Kidney tubule cell (primary cell): ENCODE measurements around the gene PRDM8.
"Not testable (repeated sequence)": the region's sequence is repeated elsewhere in the genome, so short reads cannot be mapped to it uniquely, and the experiment has no call there.

ENCODE experiments used
- DNase-seq: peaks from one replicate; pipeline ENCODE4 v3.0.0-alpha.2; 2018; ENCODE audit warnings: low spot score

Gene PRDM8

GRCh38 chr4:80196922-80197573 is at the start of gene PRDM8:
PRDM8 (plus strand) TSS chr4:80197503; CDS start chr4:80200081, 2,578 bp downstream.
- no peak for DNase-seq

- no peak for DNase-seq
Measured at GRCh38 chr4:80150387-80151180, 46.7 kb upstream of the PRDM8 start.

- DNase-seq, result no peak
Measured at GRCh38 chr4:80151981-80152380, 45.3 kb upstream of the PRDM8 start.

GRCh38 chr4:80153874-80154544 is 43.3 kb upstream of the PRDM8 start:
- DNase-seq, result no peak

- DNase-seq, result no peak
Measured at GRCh38 chr4:80154545-80154933, 42.8 kb upstream of the PRDM8 start.

DNA sequence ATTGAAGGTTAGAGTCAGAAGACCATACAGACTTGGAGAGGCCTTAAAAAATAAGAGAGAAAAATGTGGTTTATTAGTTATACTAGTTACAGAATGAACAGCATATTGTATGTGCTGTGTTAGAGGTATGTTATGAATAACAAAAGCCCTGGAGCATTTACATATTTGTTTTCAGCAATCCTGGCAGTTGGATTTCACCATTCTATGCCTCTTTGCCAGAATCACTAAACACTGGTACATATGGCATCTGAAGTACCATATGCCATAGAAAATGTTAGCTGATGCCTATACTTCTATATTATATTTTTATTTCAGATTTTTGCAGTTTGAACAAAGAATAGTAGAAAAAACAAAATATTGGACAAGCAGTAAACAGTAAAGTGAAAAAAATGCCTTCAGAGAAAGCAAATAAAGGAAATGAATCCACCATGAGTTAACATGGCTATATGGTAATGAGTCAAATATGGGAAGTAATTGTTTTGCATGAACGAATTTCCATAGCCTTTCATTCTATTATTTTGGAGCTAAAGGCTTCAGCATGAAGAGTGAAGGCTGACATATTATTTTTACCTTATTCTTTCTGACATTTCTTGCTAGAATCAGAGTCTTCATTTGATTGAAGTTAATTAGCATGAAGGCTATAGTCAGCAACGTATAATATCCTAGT is 41.9 kb upstream of the PRDM8 start:
- no peak for DNase-seq

DNA sequence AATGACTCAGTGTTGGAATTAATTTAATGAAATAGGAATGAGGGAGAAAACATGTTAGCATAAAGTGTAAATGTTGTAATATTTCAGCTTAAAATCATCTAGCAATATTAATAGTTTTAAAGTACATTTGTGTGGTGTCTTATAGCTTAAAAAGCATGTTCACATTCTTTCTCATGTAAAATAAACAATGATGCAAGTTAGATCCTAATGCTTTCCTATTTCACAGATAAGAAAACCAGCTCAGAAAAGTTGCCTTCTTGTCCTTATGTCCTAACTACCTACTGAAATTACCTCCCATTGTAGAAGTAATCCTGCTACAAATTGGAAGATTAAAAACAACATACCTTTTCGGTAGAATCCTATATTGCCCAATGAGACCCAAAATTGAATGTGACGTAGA is 40.9 kb upstream of the PRDM8 start:
- no peak for DNase-seq

- no peak for DNase-seq
Measured at GRCh38 chr4:80161413-80162058, 35.8 kb upstream of the PRDM8 start.

DNA sequence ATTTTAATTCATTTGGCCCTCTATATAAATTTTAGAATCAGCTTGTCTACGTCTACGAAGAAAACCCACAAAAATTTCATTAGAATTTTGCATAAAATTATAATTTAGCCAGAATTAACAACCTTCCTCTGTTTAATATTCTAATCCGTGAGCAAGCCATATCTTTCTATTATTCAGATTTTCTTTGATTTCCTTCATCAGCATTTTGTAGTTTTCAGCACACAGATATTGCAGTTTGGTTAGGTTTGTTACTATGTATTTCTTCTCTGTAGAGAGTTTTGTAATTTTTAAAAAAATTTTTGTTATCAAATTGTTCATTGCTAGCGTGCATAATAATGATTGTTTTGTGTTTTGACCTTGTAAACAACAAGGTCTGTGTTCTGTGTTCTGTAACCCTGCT is 34.9 kb upstream of the PRDM8 start:
- no peak for DNase-seq

GRCh38 chr4:80165855-80166254 is 31.4 kb upstream of the PRDM8 start:
- no peak for DNase-seq

- DNase-seq, result no peak
Measured at GRCh38 chr4:80171251-80171650, 26.1 kb upstream of the PRDM8 start.

DNA sequence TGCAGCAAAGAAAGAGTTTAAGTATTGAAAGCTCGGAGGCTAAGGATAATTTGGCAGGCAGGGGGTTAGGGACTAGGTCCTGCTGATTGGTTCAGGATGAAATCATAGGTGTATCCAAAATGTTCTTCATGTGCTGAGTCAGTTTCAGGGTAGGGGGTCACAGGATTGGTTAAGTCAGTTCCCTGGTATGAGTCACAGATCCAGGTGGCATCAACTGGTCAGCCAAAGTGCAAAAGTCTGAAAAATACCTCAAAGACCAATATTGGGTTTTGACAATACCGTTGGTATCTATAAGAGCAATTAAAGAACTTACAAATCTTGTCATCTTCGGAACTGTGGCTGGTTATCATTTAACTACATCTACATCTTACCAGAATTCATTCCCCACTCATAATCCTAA is 25.6 kb upstream of the PRDM8 start:
- DNase-seq, result peak; percentile 19

DNA sequence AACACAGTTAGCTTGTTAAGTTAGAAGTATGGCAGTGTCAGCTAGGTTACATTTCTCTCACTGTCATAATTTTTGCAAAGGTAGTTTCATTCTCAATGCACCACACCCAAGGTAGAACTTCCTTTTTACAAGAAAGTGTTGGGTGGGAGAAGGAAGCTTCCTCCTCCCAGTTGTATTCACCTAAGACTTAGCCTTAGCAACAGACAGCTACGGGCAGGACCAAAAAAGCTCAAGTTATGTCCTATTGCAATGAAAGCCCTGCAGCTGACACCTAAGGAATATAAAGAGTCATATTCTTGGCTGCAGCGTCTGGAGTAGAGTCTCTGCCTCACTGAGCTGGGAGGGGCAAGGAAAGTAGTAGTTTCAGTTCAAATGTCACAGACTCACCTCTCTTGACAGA is 25.1 kb upstream of the PRDM8 start:
- DNase-seq, result no peak

GRCh38 chr4:80173401-80173800 is 23.9 kb upstream of the PRDM8 start:
- DNase-seq, result peak; percentile 83

DNA sequence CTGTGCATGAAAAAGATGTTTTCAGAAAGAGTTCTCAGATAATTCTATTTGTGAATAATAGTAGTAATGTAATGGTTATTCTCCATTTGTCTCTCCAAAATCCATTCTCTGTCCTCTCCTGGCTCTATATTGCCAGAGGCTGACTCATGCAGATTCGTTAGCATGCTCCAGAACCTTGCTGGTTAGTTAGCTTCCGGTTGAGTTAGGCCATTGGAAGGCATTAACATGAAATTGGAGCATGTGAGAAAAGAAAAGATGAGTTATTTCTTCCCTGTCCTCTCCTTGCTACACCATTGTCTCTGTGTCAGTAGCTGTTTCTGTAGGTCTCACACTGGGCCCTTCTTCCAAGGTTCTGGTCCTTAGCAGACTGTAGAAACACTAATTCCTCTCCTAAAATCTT is 23.5 kb upstream of the PRDM8 start:
- DNase-seq, result no peak

- DNase-seq, result not testable (repeated sequence)
Measured at GRCh38 chr4:80177793-80178192, 19.5 kb upstream of the PRDM8 start.

GRCh38 chr4:80178964-80179363 is 18.3 kb upstream of the PRDM8 start:
- no peak for DNase-seq

DNA sequence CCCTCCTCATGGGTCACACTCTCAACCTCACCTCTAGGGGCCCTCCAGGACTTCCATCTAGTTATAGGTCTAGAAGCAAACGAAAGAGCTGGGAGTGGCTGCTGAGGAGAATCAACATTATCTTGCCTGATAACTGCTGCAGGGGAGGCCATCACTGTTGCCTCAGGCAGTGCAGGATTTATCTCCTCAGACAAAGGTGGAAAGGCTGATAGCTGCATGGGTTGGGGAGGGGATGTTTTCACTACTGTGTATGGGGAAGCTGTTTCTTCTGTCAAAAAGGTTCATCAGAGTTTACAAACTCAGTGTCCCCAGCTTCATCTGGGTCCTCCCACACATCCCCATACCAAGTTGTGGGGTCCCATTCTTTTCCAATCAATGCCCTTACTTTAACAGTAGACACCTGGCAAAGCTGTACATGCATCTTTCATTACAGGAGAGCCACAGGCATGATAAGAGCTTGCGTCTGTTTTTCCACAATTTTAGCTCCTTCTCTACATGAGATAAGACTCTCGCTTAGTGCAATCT is 17.6 kb upstream of the PRDM8 start:
- DNase-seq, result no peak

GRCh38 chr4:80180743-80181142 is 16.6 kb upstream of the PRDM8 start:
- DNase-seq, result no peak

GRCh38 chr4:80182237-80182866 is 15.0 kb upstream of the PRDM8 start:
- DNase-seq, result peak; percentile 60
